GM21619 (cell line): ENCODE data around the gene ALDH1A2.
"Not testable (repeated sequence)": the region's sequence is repeated elsewhere in the genome, so short reads cannot be mapped to it uniquely, and the experiment has no call there.

Experiments used
- ATAC-seq: cut with Tn5 transposase; IDR thresholded peaks from one replicate; pipeline ENCODE4 v1.9.1; 2021; ENCODE audit not compliant: unreplicated experiment

The ALDH1A2 gene

DNA sequence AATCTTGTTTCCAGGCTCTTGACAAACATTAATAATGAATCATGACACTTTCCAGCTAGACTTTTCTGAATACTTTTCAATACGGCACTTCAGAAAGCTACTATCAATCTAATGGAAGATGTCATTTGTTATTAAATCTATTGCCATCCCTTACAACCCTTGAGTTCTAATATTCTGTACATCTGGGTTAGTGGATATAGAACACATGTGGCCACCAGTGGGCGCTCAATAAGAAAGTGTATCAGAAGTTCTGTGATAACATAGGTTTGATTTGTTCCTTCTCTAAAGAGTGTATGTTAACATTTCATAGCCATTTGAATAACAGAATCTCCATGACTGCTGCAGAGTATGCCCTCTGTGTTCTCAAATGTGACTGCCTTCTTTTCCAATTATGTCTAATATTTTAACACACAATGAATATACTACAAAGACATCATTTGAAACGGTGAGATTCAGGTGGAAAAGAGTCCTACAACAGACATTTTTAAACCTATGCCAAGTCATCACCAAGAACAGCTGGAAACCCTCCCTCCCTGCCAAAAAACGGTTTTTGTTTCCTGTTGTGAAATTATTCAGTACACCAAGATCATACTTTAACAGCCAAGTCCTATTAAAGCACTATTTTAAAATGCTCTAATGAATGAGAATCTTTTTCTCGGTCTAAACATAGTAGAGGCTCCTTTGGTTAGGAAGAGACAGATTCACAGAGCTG lies 22.2 kb downstream of the ALDH1A2 start:
- ATAC-seq = no peak

DNA sequence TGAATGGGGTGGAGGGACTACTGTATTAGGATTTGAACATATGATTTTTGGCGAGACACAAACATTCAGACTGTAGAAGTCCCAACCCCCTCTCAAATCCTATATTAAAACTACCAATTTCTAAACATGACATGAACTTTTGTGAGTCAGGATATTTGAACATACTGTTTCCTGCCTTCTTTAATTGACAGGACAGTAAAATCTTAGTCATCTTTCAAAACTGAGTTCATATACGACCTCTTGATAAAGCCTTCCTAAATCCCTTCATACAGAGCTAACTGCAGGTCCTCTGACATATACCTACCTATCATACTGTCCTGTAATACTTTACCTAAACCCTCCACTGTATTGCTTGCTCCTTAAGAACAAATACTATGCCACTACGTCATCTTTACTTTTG lies 23.5 kb downstream of the ALDH1A2 start:
- ATAC-seq = no peak

DNA sequence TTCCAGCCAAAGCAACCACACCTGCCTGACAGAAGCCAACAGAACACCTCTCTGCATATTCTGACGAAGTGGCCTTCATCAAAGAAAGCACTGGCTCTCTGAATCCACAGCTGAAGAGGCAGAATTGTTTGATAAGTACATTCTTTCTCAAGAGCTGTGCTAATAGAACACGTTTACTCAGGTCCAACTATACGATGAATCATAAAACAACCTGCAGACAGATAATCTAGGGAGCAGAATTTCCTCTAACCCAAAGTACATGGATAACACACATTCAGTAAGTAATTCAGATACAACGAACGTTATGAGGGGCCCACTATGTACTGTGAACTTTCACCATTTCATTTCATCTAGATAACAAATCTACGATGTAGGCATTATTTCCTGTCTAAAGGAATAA lies 25.4 kb downstream of the ALDH1A2 start:
- no peak for ATAC-seq

DNA sequence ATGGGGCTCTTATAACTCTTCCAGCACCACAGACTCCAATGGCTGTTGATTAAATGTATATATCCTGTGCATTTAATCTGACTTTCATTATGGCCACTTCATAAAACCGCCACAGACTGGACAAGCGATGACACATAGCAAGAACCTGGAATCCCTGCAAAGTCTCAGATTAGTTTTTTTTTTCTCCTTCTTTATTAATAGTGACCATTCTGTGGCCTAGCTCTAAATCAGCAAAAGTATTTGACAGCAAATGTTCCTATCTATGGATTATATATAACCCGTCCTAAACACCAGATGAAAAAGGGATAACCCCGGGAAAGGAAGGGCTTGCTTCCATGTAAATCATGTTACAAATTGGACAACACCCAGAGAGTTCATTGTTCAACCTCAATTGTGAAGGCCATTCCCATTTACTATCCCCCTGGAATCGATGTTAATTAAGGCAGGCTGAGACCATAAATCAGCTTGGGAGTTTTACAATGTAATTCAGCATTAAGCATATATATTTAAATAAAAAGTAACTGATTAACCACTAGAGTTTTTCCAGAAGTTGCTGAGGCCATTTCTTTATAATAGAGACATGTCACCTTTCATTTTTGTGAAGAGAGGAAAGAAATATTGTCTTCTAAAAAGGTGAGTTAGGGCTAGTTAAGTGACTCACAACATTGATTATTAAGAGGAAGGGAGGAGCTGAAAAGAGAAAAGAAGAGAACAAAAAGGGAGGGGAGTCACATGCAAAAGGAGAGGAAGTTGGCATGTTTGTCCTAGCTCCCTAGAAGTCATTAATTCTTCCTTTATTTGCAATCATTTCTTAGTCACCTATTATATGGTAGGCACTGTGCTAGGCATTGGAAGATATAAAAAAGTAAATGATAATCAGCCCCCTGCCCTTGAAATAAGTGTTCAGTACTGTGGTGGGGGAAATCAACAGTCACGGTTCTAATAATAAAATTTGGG lies 26.2 kb downstream of the ALDH1A2 start:
- ATAC-seq = no peak

GRCh38 chr15:58038426-58039078 lies 27.0 kb downstream of the ALDH1A2 start:
- ATAC-seq = no peak

- no peak for ATAC-seq
These were observed 27.7 kb downstream of the ALDH1A2 start for GRCh38 chr15:58037723-58038301.

DNA sequence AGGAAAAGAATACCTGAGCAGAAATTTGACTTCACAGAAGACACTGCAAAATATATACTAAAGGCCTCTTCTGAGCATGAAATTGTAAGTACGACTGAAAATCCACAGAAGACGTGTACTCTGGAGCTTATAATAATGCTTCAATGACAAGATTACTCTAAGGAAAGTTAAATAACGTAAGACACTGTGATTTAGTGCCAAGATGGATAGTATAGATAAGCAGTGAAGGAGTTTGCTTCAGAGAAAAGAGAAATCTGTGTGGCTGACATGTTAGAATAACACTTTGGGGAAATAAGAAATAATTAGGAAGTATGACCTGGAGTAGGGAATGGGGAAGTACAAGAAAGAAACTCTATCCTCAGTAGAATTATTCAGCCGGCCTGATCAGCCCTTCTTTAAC lies 28.9 kb downstream of the ALDH1A2 start:
- ATAC-seq = no peak

GRCh38 chr15:58028392-58028791 lies 37.1 kb downstream of the ALDH1A2 start:
- not testable (repeated sequence) for ATAC-seq

DNA sequence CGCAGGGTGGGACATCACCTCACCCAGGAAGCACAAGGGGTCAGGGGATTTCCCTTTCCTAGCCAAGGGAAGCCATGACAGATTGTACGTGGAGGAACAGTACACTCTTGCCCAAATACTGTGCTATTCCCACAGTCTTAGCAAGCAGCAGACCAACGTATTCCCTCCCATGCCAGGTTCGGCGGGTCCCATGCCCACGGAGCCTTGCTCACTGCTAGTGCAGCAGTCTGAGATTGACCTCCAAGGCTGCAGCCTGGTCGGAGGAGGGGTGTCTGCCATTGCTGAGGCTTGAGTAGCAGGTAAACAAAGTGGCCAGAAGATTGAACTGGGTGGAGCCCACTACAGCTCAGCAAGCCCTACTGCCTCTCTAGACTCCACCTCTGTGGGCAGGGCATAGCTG lies 39.0 kb downstream of the ALDH1A2 start:
- ATAC-seq = no peak

- no peak for ATAC-seq
These were observed 39.5 kb downstream of the ALDH1A2 start for GRCh38 chr15:58026051-58026450.

- no peak for ATAC-seq
These were observed 43.9 kb downstream of the ALDH1A2 start for GRCh38 chr15:58021332-58022230.

DNA sequence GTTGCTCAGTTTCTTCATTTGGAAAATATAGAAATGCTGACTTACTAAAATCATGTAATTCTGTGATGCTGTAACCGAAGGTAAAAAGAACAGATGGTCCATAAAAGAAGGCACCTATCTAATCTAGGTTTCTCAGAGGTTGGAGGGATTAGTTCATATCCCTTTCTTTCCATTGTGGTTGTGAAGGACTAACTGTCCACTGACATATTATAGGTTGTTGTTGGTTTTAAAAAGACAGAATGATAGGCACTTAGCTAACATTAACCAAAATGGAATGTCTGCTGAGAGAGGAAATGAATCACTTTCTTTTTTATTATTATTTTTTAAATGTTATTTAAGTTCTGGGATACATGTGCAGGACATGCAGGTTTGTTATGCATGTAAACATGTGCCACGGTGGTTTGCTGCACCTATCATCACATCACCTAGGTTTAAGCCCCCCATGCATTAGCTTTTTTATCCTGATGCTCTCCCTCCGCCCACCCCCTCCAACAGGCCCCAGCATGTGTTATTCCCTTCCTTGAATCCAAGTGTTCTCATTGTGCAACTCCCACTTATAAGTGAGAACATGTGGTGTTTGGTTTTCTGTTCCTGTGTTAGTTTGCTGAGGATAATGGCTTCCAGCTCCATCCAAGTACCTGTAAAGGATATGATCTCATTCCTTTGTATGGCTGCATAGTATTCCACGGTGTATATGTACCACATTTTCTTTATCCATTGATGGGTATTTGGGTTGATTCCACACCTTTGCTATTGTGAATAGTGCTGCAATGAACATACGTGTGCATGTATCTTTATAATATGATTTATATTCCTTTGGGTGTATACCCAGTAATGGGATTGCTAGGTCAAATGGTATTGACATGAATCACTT lies 45.8 kb downstream of the ALDH1A2 start:
- no peak for ATAC-seq

DNA sequence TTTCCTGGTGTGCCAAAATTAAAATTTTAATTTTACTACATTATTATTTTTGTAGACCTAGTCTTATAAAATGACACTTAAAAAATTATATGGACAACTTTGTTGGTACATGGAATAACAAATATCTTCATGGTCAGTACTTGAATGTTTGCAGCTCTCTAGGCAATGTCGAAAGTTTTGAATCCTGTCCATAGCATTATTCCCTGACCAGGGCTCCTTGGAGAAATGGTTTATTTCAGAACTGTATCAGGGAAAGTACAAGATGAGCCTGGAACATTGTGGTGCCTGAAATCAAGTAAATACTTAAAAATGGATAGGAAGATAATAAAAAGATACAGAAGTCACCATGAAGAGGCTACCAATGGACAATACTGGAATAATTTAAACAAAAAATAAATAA lies 47.6 kb downstream of the ALDH1A2 start:
- ATAC-seq = no peak

DNA sequence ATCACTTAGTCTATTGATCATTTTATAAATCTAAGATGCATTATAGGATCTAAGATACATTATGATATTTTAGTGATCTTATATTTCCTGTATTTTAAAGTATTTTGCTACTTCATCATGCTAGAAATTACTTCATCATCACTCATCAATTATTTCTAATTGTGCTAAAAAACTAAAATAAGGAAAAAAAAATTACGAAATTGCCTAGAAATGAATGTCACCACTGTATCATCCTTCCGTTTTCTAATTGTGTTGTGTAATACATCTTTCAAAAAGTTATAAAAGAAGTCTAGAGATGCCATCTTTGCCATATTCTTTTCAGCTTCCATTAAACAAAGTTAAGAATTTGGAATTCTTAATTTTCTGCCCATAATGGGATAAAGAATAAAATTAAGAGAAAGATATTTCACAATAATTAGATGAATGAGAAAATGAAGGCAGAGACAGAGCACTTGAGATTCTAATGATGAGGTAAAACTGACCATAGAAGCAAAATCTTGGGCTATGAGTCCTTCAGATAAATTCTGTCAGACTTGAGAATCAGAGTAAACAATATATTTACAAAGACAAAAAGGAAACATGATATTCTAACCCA lies 48.8 kb downstream of the ALDH1A2 start:
- ATAC-seq = no peak

DNA sequence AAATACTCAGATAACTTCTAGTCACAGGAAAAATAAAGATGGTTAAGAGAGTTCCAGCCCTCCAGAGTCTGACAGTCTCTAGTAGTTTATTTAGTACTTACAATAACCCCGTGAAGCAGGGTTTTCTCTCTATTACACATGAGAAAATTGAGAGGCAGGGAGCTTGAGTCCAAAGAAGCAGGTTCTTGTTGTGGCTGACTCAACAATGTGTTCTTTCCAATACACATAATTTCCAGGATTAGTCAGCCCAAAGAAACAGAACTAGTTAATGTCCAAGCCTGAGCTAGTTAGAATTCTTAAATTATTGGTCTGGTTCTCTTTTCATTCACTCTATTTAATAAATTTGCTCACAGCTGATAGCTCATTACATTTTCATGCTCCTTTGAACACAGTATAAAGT lies 49.9 kb downstream of the ALDH1A2 start:
- ATAC-seq = no peak

GRCh38 chr15:58014470-58014869 lies 51.0 kb downstream of the ALDH1A2 start:
- ATAC-seq = no peak

DNA sequence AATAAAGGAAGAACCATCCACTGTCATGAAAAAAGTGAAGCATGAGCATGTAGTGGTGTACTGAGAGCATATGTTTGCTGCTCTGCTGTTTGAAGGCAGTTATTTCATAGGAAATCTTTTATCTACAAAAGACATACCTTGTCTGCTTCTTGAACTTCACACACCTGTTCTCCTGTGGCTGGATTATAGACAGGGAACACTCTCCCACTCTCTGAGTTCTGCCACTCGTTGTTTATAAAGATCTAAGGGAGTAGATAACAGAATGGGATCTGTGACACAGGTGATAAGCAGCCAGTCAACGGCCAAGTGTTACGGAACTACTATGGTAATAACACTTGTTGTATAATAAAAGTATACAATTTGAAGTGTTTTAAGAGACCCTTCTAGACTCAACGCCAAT lies 51.5 kb downstream of the ALDH1A2 start:
- no peak for ATAC-seq

GRCh38 chr15:58010983-58011382 lies 54.5 kb downstream of the ALDH1A2 start:
- no peak for ATAC-seq

DNA sequence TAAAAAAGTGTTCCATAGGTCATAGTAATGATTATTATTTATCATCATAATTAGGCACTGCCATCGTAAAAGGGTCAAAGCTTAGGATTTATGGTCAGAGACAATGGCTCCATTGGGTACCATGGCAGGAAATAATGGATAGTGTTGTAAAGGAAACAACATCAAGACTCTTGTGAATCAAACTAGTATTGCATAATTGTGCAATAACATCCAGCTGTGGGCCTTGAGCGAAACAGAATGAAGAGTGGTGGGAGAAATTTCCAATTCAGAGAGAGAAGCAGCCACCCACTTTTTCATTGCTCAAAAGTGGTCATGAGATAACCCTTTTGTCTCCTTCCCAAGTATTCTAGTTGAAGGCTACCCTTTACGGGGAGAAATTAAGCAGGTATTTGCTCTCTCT lies 61.7 kb downstream of the ALDH1A2 start:
- ATAC-seq = no peak
